SK-N-SH (cell line): ENCODE data around the gene LTK.

Experiments
- CTCF ChIP-seq: fragments of 200-600 bp; sonication (generic); IDR thresholded peaks from 2 replicates; pipeline ENCODE4 v1.6.1; 2017; ENCODE audit warnings: antibody characterized with exemption, mild to moderate bottlenecking, moderate library complexity
- EP300 ChIP-seq, 2 experiments: IDR thresholded peaks; 2 replicates each; pipeline versions ENCODE4 v1.4.0 to v1.6.1; 2012; ENCODE audit warnings: borderline replicate concordance in 1 of 2, low read depth in 1 of 2, low read length in 1 of 2
- FOSL2 ChIP-seq: IDR thresholded peaks from 2 replicates; pipeline ENCODE4 v1.4.0; 2012; ENCODE audit warnings: low read depth, mild to moderate bottlenecking, moderate library complexity, borderline replicate concordance
- FOXM1 ChIP-seq: IDR thresholded peaks from 2 replicates; pipeline ENCODE4 v1.4.0; 2012; ENCODE audit warnings: low read depth, mild to moderate bottlenecking
- GABPA ChIP-seq: IDR thresholded peaks from 2 replicates; pipeline ENCODE4 v1.4.0; 2012; ENCODE audit warnings: low read depth, mild to moderate bottlenecking
- GATA2 ChIP-seq: sonication (generic); formaldehyde crosslinking; IDR thresholded peaks from 2 replicates; pipeline ENCODE4 v1.5.0; 2020; ENCODE audit warnings: mild to moderate bottlenecking, missing genetic modification reagents
- MAX ChIP-seq: IDR thresholded peaks from 2 replicates; pipeline ENCODE4 v1.4.0; 2012; ENCODE audit warnings: low read depth
- POLR2AphosphoS5 ChIP-seq: IDR thresholded peaks from 2 replicates; pipeline ENCODE4 v1.6.1; 2012; ENCODE audit warnings: low read depth, low read length
- RCOR1 ChIP-seq: fragments of 150-350 bp; IDR thresholded peaks from 2 replicates; pipeline ENCODE4 v1.6.1; 2017; ENCODE audit warnings: antibody characterized with exemption, low read length
- RFX5 ChIP-seq: IDR thresholded peaks from 2 replicates; pipeline ENCODE4 v1.6.1; 2012; ENCODE audit warnings: mild to moderate bottlenecking, improper control_type of control experiment, low read length
- SMC3 ChIP-seq: IDR thresholded peaks from 2 replicates; pipeline ENCODE4 v1.6.1; 2012; ENCODE audit warnings: low read depth, low read length, improper control_type of control experiment
- TEAD4 ChIP-seq: IDR thresholded peaks from 2 replicates; pipeline ENCODE4 v1.4.0; 2012; ENCODE audit warnings: mild to moderate bottlenecking, borderline replicate concordance; ENCODE audit not compliant: insufficient read depth

GRCh38 chr15:41510728-41511127 is 2.9 kb downstream of the LTK start:
- TF ChIP-seq POLR2AphosphoS5 (no peak), FOXM1 (no peak), CTCF (no peak), GATA2 (CRISPR knock-in tag) (no peak), GABPA (no peak), FOSL2 (no peak), SMC3 (no peak), RFX5 (no peak), EP300 (IDR thresholded peaks at IDR 0.05; ENCODE audit: borderline replicate concordance in 1 of 2, low read depth in 1 of 2, low read length in 1 of 2) (no peak), RCOR1 (no peak), TEAD4 (no peak), MAX (no peak)
